ENCODE data around the gene GJC2. TPM values are rescaled to one million over a fixed set of nuclear protein-coding genes. Genes with fewer than 3 reads are reported as not detected.

The GJC2 gene
- total and polyA plus RNA-seq, 4 donors, result 0.10 to 0.79 (median 0.25) TPM; not detected in 1

DNA sequence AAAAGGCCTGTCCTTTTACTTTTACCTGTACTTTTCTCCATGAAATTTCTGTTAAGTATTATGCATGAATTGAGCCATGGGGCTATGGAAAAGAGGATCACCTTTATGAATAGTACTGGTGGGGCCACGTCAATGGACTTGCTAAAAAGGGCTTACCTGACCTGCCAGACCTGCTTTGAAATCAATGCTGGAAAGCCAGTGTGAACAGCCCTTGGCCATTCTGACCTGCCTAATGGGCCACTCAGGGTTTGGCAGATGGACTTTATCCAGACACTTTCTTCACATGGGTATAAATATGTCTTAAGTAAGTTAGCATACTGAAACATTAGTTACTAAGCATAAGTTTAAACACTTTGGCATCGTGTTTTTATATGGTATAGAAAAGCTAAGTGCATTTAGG lies 18.0 kb upstream of the GJC2 start (continued):
- TF ChIP-seq CTCF (IDR thresholded peaks at IDR 0.05; ENCODE audit: low read depth, low read length, missing input control) (no peak), JUND (IDR thresholded peaks at IDR 0.05) (no peak)

DNA sequence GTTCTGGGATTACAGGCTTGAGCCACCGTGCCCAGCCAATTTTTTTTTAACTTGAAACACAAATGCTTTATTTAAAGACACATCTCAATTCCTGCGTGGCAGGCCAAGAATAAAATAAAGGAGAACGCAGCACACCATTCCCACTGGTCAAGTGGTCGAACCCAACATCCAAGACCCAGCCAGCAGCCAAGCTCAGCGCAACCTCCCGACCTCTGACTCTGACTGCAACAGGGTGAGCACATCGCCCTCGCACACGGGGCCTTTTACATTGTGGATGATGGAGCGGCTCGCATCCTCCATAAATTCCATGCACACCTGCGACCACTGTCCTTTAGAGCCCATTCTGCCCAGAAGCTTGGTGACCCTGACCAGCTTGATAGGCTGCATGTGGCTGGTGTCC lies 15.1 kb upstream of the GJC2 start:
- Histone ChIP-seq H3K4me3 (ENCODE audit: low read depth in 1 of 3, low read length in 3 of 3) (no peak overlapping the region), H3K27me3 (ENCODE audit: control insufficient read depth in 4 of 4, insufficient read depth in 4 of 4, low read length in 3 of 4) (no peaks in the 10 kb centered on the region), H3K4me1 (ENCODE audit: control insufficient read depth in 4 of 4, insufficient read depth in 4 of 4, low read length in 3 of 4) (peaks cover 0 to 5% (median 2%) of the 10 kb centered on the region in 4 donors), H3K9ac (ENCODE audit: low read depth in 1 of 2, low read length in 2 of 2) (no peak overlapping the region), H3K36me3 (ENCODE audit: control insufficient read depth in 4 of 4, insufficient read depth in 3 of 4, low read depth in 1 of 4, low read length in 3 of 4) (no peaks in the 10 kb centered on the region), H3K27ac (ENCODE audit: low read depth in 1 of 2, low read length in 2 of 2) (no peak overlapping the region), H3K9me3 (ENCODE audit: control insufficient read depth in 4 of 4, low read length in 3 of 4) (no peaks in the 10 kb centered on the region)
- 88% methylated on average over 12 of the region's 12 CpGs for WGBS
- TF ChIP-seq, protein P1, sequence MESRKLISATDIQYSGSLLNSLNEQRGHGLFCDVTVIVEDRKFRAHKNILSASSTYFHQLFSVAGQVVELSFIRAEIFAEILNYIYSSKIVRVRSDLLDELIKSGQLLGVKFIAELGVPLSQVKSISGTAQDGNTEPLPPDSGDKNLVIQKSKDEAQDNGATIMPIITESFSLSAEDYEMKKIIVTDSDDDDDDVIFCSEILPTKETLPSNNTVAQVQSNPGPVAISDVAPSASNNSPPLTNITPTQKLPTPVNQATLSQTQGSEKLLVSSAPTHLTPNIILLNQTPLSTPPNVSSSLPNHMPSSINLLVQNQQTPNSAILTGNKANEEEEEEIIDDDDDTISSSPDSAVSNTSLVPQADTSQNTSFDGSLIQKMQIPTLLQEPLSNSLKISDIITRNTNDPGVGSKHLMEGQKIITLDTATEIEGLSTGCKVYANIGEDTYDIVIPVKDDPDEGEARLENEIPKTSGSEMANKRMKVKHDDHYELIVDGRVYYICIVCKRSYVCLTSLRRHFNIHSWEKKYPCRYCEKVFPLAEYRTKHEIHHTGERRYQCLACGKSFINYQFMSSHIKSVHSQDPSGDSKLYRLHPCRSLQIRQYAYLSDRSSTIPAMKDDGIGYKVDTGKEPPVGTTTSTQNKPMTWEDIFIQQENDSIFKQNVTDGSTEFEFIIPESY (IDR thresholded peaks at IDR 0.05), result no peak
- TF ChIP-seq JUND (IDR thresholded peaks at IDR 0.05), result no peak
- no peak for TF ChIP-seq SP1 (IDR thresholded peaks at IDR 0.05)
- DNase-seq (ENCODE audit: low spot score), result no peak

DNA sequence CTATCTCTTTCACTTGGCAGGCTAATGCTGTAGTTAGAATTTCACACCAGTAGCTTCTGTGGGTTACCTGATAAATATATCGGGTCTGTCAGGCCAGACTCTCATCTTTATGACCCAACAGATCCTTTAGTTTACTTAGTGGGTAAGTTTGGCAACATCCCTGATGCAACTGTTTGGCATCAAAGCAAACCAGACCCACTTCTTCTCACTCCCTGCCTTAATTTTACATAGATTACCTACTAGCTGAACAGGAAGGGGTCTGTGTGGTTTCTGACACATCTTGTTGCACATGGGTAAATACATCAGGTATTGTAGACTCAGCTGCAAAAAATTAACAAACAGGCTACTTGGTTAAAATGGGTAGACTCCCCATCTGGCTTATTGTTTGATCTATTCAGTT lies 12.8 kb upstream of the GJC2 start:
- no peak overlapping the region for H3K9ac ChIP-seq (ENCODE audit: low read depth in 1 of 2, low read length in 2 of 2)
- H3K9me3 ChIP-seq (ENCODE audit: control insufficient read depth in 4 of 4, low read length in 3 of 4), result no peaks in the 10 kb centered on the region
- peaks cover 5 to 16% (median 8%) of the 10 kb centered on the region in 4 donors for H3K4me1 ChIP-seq (ENCODE audit: control insufficient read depth in 4 of 4, insufficient read depth in 4 of 4, low read length in 3 of 4)
- no peak overlapping the region for H3K4me3 ChIP-seq (ENCODE audit: low read depth in 1 of 3, low read length in 3 of 3)
- 19% methylated on average over 1 of the region's 1 CpG for WGBS
- H3K27me3 ChIP-seq (ENCODE audit: control insufficient read depth in 4 of 4, insufficient read depth in 4 of 4, low read length in 3 of 4), result no peaks in the 10 kb centered on the region
- no peaks in the 10 kb centered on the region for H3K36me3 ChIP-seq (ENCODE audit: control insufficient read depth in 4 of 4, insufficient read depth in 3 of 4, low read depth in 1 of 4, low read length in 3 of 4)
- TF ChIP-seq YY1 (IDR thresholded peaks at IDR 0.05) (no peak), SP1 (IDR thresholded peaks at IDR 0.05) (peak; percentile 11)
- no peak overlapping the region for H3K27ac ChIP-seq (ENCODE audit: low read depth in 1 of 2, low read length in 2 of 2)
- DNase-seq (ENCODE audit: low spot score), result no peak

DNA sequence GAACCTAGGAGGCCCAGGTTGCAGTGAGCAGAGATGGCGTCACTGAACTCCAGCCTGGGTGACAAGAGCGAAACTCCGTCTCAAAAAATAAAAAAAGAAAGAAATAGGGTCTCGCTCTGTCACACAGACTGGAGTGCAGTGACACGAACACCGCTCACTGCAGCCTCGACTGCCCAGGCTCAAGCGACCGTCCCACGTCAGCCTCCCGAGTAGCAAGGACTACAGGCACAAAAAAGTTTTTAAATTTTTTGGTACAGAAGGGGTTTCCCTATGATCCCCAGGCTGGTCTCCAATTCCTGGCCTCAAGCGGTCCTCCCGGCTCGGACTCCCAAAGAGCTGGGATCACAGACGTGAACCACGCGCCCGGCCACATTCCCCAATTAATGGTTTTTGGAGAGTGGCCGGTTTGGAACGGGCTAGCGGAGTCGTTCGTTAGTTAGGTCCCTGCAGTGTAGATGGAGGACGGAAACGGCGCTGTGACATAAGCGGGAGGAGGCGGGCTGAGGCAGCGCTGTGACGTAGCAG lies 10.3 kb upstream of the GJC2 start:
- H3K36me3 ChIP-seq (ENCODE audit: control insufficient read depth in 4 of 4, insufficient read depth in 3 of 4, low read depth in 1 of 4, low read length in 3 of 4), result no peaks in the 10 kb centered on the region
- peak overlapping the region; percentile 8 to 49 for H3K9ac ChIP-seq (ENCODE audit: low read depth in 1 of 2, low read length in 2 of 2)
- no peak for DNase-seq (ENCODE audit: low spot score)
- peaks cover 14 to 30% (median 23%) of the 10 kb centered on the region in 4 donors for H3K4me1 ChIP-seq (ENCODE audit: control insufficient read depth in 4 of 4, insufficient read depth in 4 of 4, low read length in 3 of 4)
- no peaks in the 10 kb centered on the region for H3K9me3 ChIP-seq (ENCODE audit: control insufficient read depth in 4 of 4, low read length in 3 of 4)
- WGBS, result 29% methylated on average over 30 of the region's 30 CpGs
- no peaks in the 10 kb centered on the region for H3K27me3 ChIP-seq (ENCODE audit: control insufficient read depth in 4 of 4, insufficient read depth in 4 of 4, low read length in 3 of 4)
- H3K4me3 ChIP-seq (ENCODE audit: low read depth in 1 of 3, low read length in 3 of 3), result peak overlapping the region; percentile 63 to 85 (median 77)
- H3K27ac ChIP-seq (ENCODE audit: low read depth in 1 of 2, low read length in 2 of 2), result peak overlapping the region; percentile 88 to 97
- TF ChIP-seq GABPA (IDR thresholded peaks at IDR 0.05 in 1 of 2, conservative IDR thresholded peaks at IDR 0.05 in 1 of 2), result no peak
- peak in 1 of 2 donors; percentile 22 for TF ChIP-seq RAD21 (IDR thresholded peaks at IDR 0.05)
- peak; percentile 63 for TF ChIP-seq YY1 (IDR thresholded peaks at IDR 0.05)
